H1 (cell line): Measurements from ENCODE around the gene ACOT12. TPM values are rescaled to one million over a fixed set of nuclear protein-coding genes. Genes with fewer than 3 reads are reported as not detected.

ENCODE experiments used
- CTCF ChIA-PET: fragments of 300-600 bp; sonication (Branson Sonifier 250); formaldehyde crosslinking; loops from one replicate; lab custom pipeline; 2021; ENCODE audit not compliant: partially characterized antibody; lab: Charles Lee
- POLR2A ChIA-PET: fragments of 300-600 bp; sonication (Branson Sonifier 250); formaldehyde crosslinking; loops from one replicate; lab custom pipeline; 2021; ENCODE audit warnings: inconsistent platforms; ENCODE audit not compliant: partially characterized antibody; lab: Charles Lee
- DNase-seq, 2 experiments: peaks; one replicate each; pipeline versions ENCODE4 v3.0.0 to v3.0.0-alpha.2; 2010 to 2022; ENCODE audit warnings: low spot score in 2 of 2, low read depth in 1 of 2, mixed read lengths in 1 of 2
- FAIRE-seq: peaks from 2 replicates; lab custom pipeline; 2011; peaks lifted over from hg19 to GRCh38; lab: Jason Lieb, UNC
- H2AFZ ChIP-seq: 2 replicates; pipeline ENCODE4 v1.8.1; 2012; ENCODE audit warnings: low read length, inconsistent platforms
- H2AK5ac ChIP-seq: 2 replicates; pipeline ENCODE4 v1.6.1; 2013; ENCODE audit warnings: low read depth, low read length
- H2BK120ac ChIP-seq: replicated peaks from 2 replicates; pipeline ENCODE3; 2013; ENCODE audit warnings: low read depth, low read length, inconsistent platforms
- H2BK12ac ChIP-seq: 2 replicates; pipeline ENCODE4 v1.6.1; 2013; ENCODE audit warnings: low read depth, low read length
- H2BK15ac ChIP-seq: 2 replicates; pipeline ENCODE4 v1.6.1; 2013; ENCODE audit warnings: low read length
- H2BK20ac ChIP-seq: 2 replicates; pipeline ENCODE4 v1.6.1; 2013; ENCODE audit warnings: low read length
- H2BK5ac ChIP-seq: 2 replicates; pipeline ENCODE4 v1.6.1; 2013; ENCODE audit warnings: low read depth, low read length
- H3K14ac ChIP-seq: 2 replicates; pipeline ENCODE4 v1.6.1; 2013; ENCODE audit warnings: inconsistent platforms; ENCODE audit not compliant: insufficient read length
- H3K18ac ChIP-seq: 2 replicates; pipeline ENCODE4 v1.6.1; 2013; ENCODE audit warnings: low read length; ENCODE audit errors: extremely low read depth
- H3K23ac ChIP-seq: 2 replicates; pipeline ENCODE4 v1.6.1; 2013; ENCODE audit warnings: inconsistent platforms; ENCODE audit not compliant: insufficient read length
- H3K23me2 ChIP-seq: 2 replicates; pipeline ENCODE4 v1.6.1; 2013; ENCODE audit warnings: low read depth, low read length
- H3K27ac ChIP-seq: 2 replicates; pipeline ENCODE4 v1.6.1; 2011; ENCODE audit warnings: low read depth, low read length, inconsistent platforms
- H3K27me3 ChIP-seq, 4 experiments: replicated peaks in 1 of 4; 1 replicate in 1 of 4; 2 replicates in 3 of 4; pipeline versions ENCODE4 v1.6.1 to v1.8.1; 2011 to 2013; ENCODE audit warnings: low read length in 3 of 4, mild to moderate bottlenecking in 3 of 4, inconsistent platforms in 2 of 4, mixed read lengths in 2 of 4, moderate library complexity in 1 of 4; ENCODE audit not compliant: control insufficient read depth in 3 of 4, insufficient read depth in 3 of 4; ENCODE audit errors: extremely low read depth in 1 of 4
- H3K36me3 ChIP-seq, 4 experiments: 2 replicates each; pipeline versions ENCODE4 v1.6.1 to v1.8.1; 2011 to 2013; ENCODE audit warnings: mild to moderate bottlenecking in 4 of 4, low read length in 3 of 4, moderate library complexity in 2 of 4, control low read depth in 1 of 4, inconsistent platforms in 1 of 4; ENCODE audit not compliant: insufficient read depth in 4 of 4, control insufficient read depth in 2 of 4
- H3K4ac ChIP-seq: replicated peaks from 2 replicates; pipeline ENCODE3; 2013; ENCODE audit warnings: low read length, low read depth, mixed read lengths, inconsistent platforms; ENCODE audit not compliant: insufficient read length
- H3K4me1 ChIP-seq, 4 experiments: replicated peaks in 1 of 4; 1 replicate in 1 of 4; 2 replicates in 3 of 4; pipeline versions ENCODE4 v1.6.1 to v1.8.1; 2011 to 2013; ENCODE audit warnings: low read length in 3 of 4, inconsistent platforms in 2 of 4, mixed read lengths in 1 of 4; ENCODE audit not compliant: insufficient read depth in 4 of 4, control insufficient read depth in 3 of 4
- H3K4me2 ChIP-seq, 2 experiments: 2 replicates each; pipeline versions ENCODE4 v1.6.1 to v1.8.1; 2011 to 2013; ENCODE audit warnings: low read depth in 2 of 2, low read length in 2 of 2, control low read depth in 1 of 2, inconsistent platforms in 1 of 2, mild to moderate bottlenecking in 1 of 2; ENCODE audit not compliant: insufficient read depth in 1 of 2
- H3K4me3 ChIP-seq, 4 experiments: fragments of 200-600, 300-600 bp in 1 of 4; sonication (generic), shearing (Covaris generic), sonication (Bioruptor Twin) in 1 of 4; 2 replicates each; pipeline versions ENCODE4 v1.5.1 to v1.8.1; 2011 to 2016; ENCODE audit warnings: low read length in 4 of 4, low read depth in 3 of 4, control low read depth in 2 of 4, inconsistent platforms in 2 of 4, mild to moderate bottlenecking in 2 of 4, mixed read lengths in 1 of 4, moderate library complexity in 1 of 4; ENCODE audit not compliant: insufficient read depth in 2 of 4; ENCODE audit errors: extremely low read depth in 1 of 4
- H3K56ac ChIP-seq: replicated peaks from 2 replicates; pipeline ENCODE3; 2013; ENCODE audit warnings: low read depth, mild to moderate bottlenecking, mixed read lengths, low read length, inconsistent platforms; ENCODE audit not compliant: insufficient read length
- H3K79me1 ChIP-seq: 2 replicates; pipeline ENCODE4 v1.6.1; 2013; ENCODE audit warnings: low read depth, low read length, control low read depth
- H3K79me2 ChIP-seq, 2 experiments: 2 replicates each; pipeline versions ENCODE4 v1.6.1 to v1.8.1; 2012 to 2013; ENCODE audit warnings: low read length in 2 of 2, mild to moderate bottlenecking in 2 of 2, inconsistent platforms in 1 of 2; ENCODE audit not compliant: insufficient read depth in 2 of 2, control insufficient read depth in 1 of 2
- H3K9ac ChIP-seq, 4 experiments: replicated peaks in 1 of 4; 1 replicate in 1 of 4; 2 replicates in 3 of 4; pipeline versions ENCODE4 v1.6.1 to v1.8.1; 2011 to 2013; ENCODE audit warnings: low read depth in 3 of 4, low read length in 3 of 4, control low read depth in 2 of 4, mild to moderate bottlenecking in 2 of 4, moderate library complexity in 2 of 4, inconsistent platforms in 1 of 4; ENCODE audit errors: extremely low read depth in 1 of 4
- H3K9me3 ChIP-seq, 2 experiments: 2 replicates each; pipeline versions ENCODE4 v1.6.1 to v1.8.1; 2012 to 2013; ENCODE audit warnings: mild to moderate bottlenecking in 2 of 2, moderate library complexity in 2 of 2, control low read depth in 1 of 2, inconsistent platforms in 1 of 2, low read depth in 1 of 2, low read length in 1 of 2, mixed read lengths in 1 of 2; ENCODE audit not compliant: insufficient read depth in 2 of 2
- H4K20me1 ChIP-seq, 2 experiments: replicated peaks in 1 of 2; 2 replicates each; pipeline versions ENCODE3 to v1.8.1; 2011 to 2013; ENCODE audit warnings: inconsistent platforms in 2 of 2, low read length in 2 of 2, mild to moderate bottlenecking in 1 of 2; ENCODE audit not compliant: insufficient read depth in 2 of 2, control insufficient read depth in 1 of 2
- H4K5ac ChIP-seq: 2 replicates; pipeline ENCODE4 v1.6.1; 2013; ENCODE audit warnings: low read length, low read depth, mixed read lengths, inconsistent platforms; ENCODE audit not compliant: insufficient read length
- H4K8ac ChIP-seq: 2 replicates; pipeline ENCODE4 v1.8.0; 2013; ENCODE audit warnings: mild to moderate bottlenecking, moderate library complexity, low read length, inconsistent platforms; ENCODE audit not compliant: insufficient read depth; ENCODE audit errors: extremely low read depth
- H4K91ac ChIP-seq: replicated peaks from 2 replicates; pipeline ENCODE3; 2013; ENCODE audit warnings: low read length, mixed read lengths, inconsistent platforms; ENCODE audit not compliant: insufficient read length
- BACH1 ChIP-seq: IDR thresholded peaks from 2 replicates; pipeline ENCODE4 v1.6.1; 2012; ENCODE audit warnings: low read length, improper control_type of control experiment
- CBX8 ChIP-seq: fragments of 300-800, 300-1000 bp; sonication (generic); IDR thresholded peaks from 2 replicates; pipeline ENCODE4 v1.7.1; 2016; ENCODE audit warnings: low read depth, low read length, borderline replicate concordance
- CEBPB ChIP-seq: IDR thresholded peaks from 2 replicates; pipeline ENCODE4 v1.6.1; 2012; ENCODE audit warnings: low read depth, low read length
- EP300 ChIP-seq, 2 experiments: IDR thresholded peaks; 1 replicate in 1 of 2; 2 replicates in 1 of 2; pipeline ENCODE4 v1.6.1; 2011 to 2012; ENCODE audit warnings: low read depth in 2 of 2, low read length in 2 of 2, mild to moderate bottlenecking in 2 of 2, borderline replicate concordance in 1 of 2, inconsistent platforms in 1 of 2, moderate library complexity in 1 of 2
- FOSL1 ChIP-seq: IDR thresholded peaks from 2 replicates; pipeline ENCODE4 v1.6.1; 2011; ENCODE audit warnings: mild to moderate bottlenecking, low read depth, low read length, moderate library complexity; ENCODE audit not compliant: insufficient read depth
- JUND ChIP-seq: IDR thresholded peaks from 2 replicates; pipeline ENCODE4 v1.6.1; 2011; ENCODE audit warnings: mild to moderate bottlenecking, improper control_type of control experiment, low read length
- MAFK ChIP-seq: IDR thresholded peaks from 2 replicates; pipeline ENCODE4 v1.6.1; 2012; ENCODE audit warnings: low read depth, mild to moderate bottlenecking, improper control_type of control experiment, low read length
- NRF1 ChIP-seq: IDR thresholded peaks from 2 replicates; pipeline ENCODE4 v1.6.1; 2011; ENCODE audit warnings: mild to moderate bottlenecking, low read depth, low read length, improper control_type of control experiment
- WGBS, 2 experiments: shearing (Covaris generic) in 1 of 2; methylation state at CpG; one replicate each; pipeline versions ENCODE4 v1.1.6 to v1.1.7; 2013 to 2015; ENCODE audit warnings: low lambda C conversion rate in 2 of 2, mixed read lengths in 2 of 2, inconsistent platforms in 1 of 2, low coverage in 1 of 2, missing lambda C conversion rate in 1 of 2; ENCODE audit not compliant: insufficient replicate concordance in 2 of 2, insufficient coverage in 1 of 2, insufficient read length in 1 of 2; ENCODE audit errors: extremely low coverage in 1 of 2, missing lambda C conversion rate in 1 of 2; 5-methylcytosine and 5-hydroxymethylcytosine counted together
- polyA plus RNA-seq, 7 experiments: library from polyadenylated mRNA; depleted of rRNA in 3 of 7; stranded (reverse) in 5 of 7; unstranded in 2 of 7; fragments of >200 nt in 5 of 7; fragments of 200-250 nt in 2 of 7; gene quantifications; 1 replicate in 5 of 7; 2 replicates in 1 of 7; 4 replicates in 1 of 7; pipeline versions ENCODE4 v1.2.1 to v1.2.3, GENCODE V29; 2011 to 2013; ENCODE audit warnings: missing spikeins in 2 of 7, mixed read lengths in 2 of 7
- total RNA-seq: library from RNA; stranded (reverse); fragmentation: NEBNext Ultra II Directional; extraction: Animal tissue kit (Norgen Biotek cat#: 25700); gene quantifications from 2 replicates; pipeline ENCODE4 v1.2.1, GENCODE V29; 2021

Gene ACOT12
- total and polyA plus RNA-seq, 2 of the 8 experiments (the other 6 are each of a cell fraction or from before 2014, with no cell fraction given): 0.29 TPM; not detected in 1

GRCh38 chr5:81336556-81336955 lies 57.4 kb downstream of the ACOT12 start:
- 83% methylated on average over 1 of the region's 1 CpG; no CpG with 5 or more reads in 1 of the 2 experiments for WGBS, 2 experiments
- H3K9ac ChIP-seq: no peak overlapping the region
- no peaks in the 10 kb centered on the region for H4K20me1 ChIP-seq
- no peak overlapping the region for H4K91ac ChIP-seq
- H3K27ac ChIP-seq: no peak overlapping the region
- no peak overlapping the region for H3K18ac ChIP-seq
- H2BK15ac ChIP-seq: no peak overlapping the region
- FAIRE-seq (no peak), DNase-seq (no peak)
- CTCF ChIA-PET: interaction anchor here (1.6 kb wide), 1 partner anchor 37 kb away, joined by 3 read pairs; no protein-coding TSS in a partner anchor
- no peak overlapping the region for H2AFZ ChIP-seq
- no peak overlapping the region for H3K56ac ChIP-seq
- no peaks in the 10 kb centered on the region for H3K79me1 ChIP-seq
- no peaks in the 10 kb centered on the region; the same call in 1 of the 2 replicates for H3K23me2 ChIP-seq
- H3K4me2 ChIP-seq: no peak overlapping the region
- no peak overlapping the region for H3K23ac ChIP-seq
- H2BK5ac ChIP-seq: no peak overlapping the region
- H2BK12ac ChIP-seq: no peak overlapping the region
- H3K27me3 ChIP-seq: no peaks in the 10 kb centered on the region
- no peak overlapping the region for H2BK120ac ChIP-seq
- H4K5ac ChIP-seq: no peak overlapping the region
- H3K79me2 ChIP-seq: no peaks in the 10 kb centered on the region
- H2BK20ac ChIP-seq: no peak overlapping the region
- no peaks in the 10 kb centered on the region for H3K4me1 ChIP-seq
- no peak overlapping the region for H3K14ac ChIP-seq
- no peak overlapping the region for H2AK5ac ChIP-seq
- H3K4ac ChIP-seq: no peak overlapping the region
- no peak overlapping the region for H4K8ac ChIP-seq
- no peak overlapping the region for H3K4me3 ChIP-seq
- H3K9me3 ChIP-seq: no peaks in the 10 kb centered on the region
- POLR2A ChIA-PET: no interaction called here
- H3K36me3 ChIP-seq: no peaks in the 10 kb centered on the region
- TF ChIP-seq BACH1 (no peak), CEBPB (no peak), FOSL1 (no peak), MAFK (no peak), CBX8 (no peak), JUND (no peak), NRF1 (no peak), EP300 (IDR thresholded peaks at IDR 0.05; ENCODE audit: borderline replicate concordance in 1 of 2, low read depth in 2 of 2, low read length in 2 of 2) (no peak)
